HG03060 (cell line): ENCODE results near the gene ATIC.

Source experiments
- ATAC-seq: cut with Tn5 transposase; IDR thresholded peaks from one replicate; pipeline ENCODE4 v1.9.1; 2021; ENCODE audit warnings: low read depth, moderate number of reproducible peaks; ENCODE audit not compliant: unreplicated experiment

The ATIC gene

GRCh38 chr2:215394102-215394805, 82.4 kb downstream of the ATIC start:
- ATAC-seq = no peak

- no peak for ATAC-seq
These were observed 84.0 kb downstream of the ATIC start for GRCh38 chr2:215395687-215396460.

- ATAC-seq = no peak
These were observed 84.9 kb downstream of the ATIC start for GRCh38 chr2:215396595-215397313.

GRCh38 chr2:215397632-215398341, 85.9 kb downstream of the ATIC start:
- no peak for ATAC-seq

DNA sequence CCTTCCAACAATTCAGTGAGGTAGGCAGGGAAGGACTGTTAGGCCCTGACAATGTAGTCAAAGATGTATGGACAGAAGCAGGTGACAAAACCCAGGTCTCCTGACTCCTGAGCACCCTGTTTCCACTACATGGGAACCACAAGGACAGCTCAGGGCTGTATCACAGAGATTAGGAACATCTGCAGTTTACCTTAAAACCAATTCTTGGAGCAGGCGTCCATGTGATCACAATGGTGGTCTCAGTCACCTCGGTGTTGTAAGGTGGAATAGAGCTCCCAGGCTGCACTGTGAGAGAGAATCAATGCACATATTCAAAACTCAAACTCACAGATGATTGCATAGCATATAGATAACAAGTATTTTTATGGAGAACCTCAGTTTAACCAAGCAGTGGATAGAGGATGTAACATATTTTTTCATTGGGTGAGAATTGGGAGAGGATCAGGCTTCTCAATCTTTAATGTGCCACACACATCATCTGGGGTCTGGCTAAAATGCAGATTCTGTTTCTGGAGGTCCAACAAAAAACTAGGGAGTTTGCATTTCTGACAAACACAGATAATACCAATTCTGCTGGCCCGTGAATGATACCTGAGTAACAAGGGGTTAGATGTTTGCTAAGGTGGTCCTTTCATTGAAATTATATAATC, 87.3 kb downstream of the ATIC start:
- ATAC-seq = no peak
